Neutrophil (primary cell): ENCODE data around the gene OR8G1.

Source experiments
- H3K27ac ChIP-seq: fragments of 200-600 bp; sonication (generic); 2 replicates; pipeline ENCODE4 v1.5.1; 2016; ENCODE audit warnings: mild to moderate bottlenecking, moderate library complexity
- H3K27me3 ChIP-seq: fragments of 200-600 bp; sonication (generic); 2 replicates; pipeline ENCODE4 v1.6.0; 2016; ENCODE audit warnings: mild to moderate bottlenecking
- H3K36me3 ChIP-seq: fragments of 200-600 bp; sonication (generic); 2 replicates; pipeline ENCODE4 v1.5.1; 2017
- H3K4me1 ChIP-seq, 2 experiments: fragments of 200-600 bp in 1 of 2; sonication (generic) in 1 of 2; 1 replicate in 1 of 2; 2 replicates in 1 of 2; pipeline versions ENCODE4 v1.5.1 to v1.6.1; 2013 to 2016; ENCODE audit warnings: low read depth in 1 of 2, low read length in 1 of 2, mild to moderate bottlenecking in 1 of 2, moderate library complexity in 1 of 2; ENCODE audit not compliant: control insufficient read depth in 1 of 2, insufficient read depth in 1 of 2
- H3K4me3 ChIP-seq, 2 experiments: fragments of 200-600 bp in 1 of 2; sonication (generic) in 1 of 2; 1 replicate in 1 of 2; 2 replicates in 1 of 2; pipeline ENCODE4 v1.5.1; 2013 to 2016; ENCODE audit warnings: low read depth in 1 of 2, low read length in 1 of 2, mild to moderate bottlenecking in 1 of 2, moderate library complexity in 1 of 2
- H3K9me3 ChIP-seq: fragments of 200-600 bp; sonication (generic); 2 replicates; pipeline ENCODE4 v1.5.1; 2016
- TF ChIP-seq, protein P1 (sequence below): fragments of 200-600 bp; sonication (generic); IDR thresholded peaks from 2 replicates; pipeline ENCODE4 v1.5.1; 2016; ENCODE audit warnings: antibody characterized with exemption

OR8G1 gene, protein sequence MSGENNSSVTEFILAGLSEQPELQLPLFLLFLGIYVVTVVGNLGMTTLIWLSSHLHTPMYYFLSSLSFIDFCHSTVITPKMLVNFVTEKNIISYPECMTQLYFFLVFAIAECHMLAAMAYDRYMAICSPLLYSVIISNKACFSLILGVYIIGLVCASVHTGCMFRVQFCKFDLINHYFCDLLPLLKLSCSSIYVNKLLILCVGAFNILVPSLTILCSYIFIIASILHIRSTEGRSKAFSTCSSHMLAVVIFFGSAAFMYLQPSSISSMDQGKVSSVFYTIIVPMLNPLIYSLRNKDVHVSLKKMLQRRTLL

DNA sequence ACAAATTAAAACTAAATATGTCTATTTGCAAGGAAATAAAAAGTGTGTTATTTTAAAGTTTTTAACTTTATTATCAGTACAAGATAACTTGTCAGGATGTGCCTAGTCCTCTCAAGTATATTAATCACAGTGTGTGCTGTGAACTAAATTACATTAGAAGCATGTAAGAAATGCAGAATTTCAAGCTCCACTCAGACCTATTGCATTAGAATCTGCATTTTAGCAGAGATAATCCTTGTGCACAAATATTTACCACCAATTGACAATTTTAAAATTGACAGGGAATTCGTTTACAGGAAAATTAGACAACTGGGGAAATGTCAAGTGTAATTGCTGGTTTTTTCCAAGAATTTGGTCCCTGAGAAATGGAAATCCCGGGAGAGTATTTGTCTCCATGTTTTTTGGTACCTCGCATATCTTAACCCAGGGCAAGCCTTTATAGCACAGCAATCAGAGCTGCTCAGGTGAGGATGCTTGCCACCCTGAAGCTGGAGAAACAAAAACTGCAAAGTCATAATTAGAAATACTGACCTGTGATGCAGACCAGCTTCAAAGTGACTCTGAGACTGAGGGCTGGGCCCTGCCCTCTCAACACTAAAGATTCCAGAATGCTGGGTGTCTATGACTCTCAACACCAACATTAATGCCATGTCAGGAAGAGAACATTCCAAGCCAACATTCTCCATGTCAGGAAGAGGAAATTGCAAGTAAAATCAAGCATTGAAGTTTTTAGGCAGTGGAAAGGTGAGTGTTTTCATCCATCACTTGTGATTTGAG lies at the start of gene OR8G1:
OR8G1 (plus strand) TSS at position 475 of the 777 bp plus-strand sequence. CDS start 8,581 bp downstream, outside the sequence.
- no peak within 1 kb of the TSS for H3K27ac ChIP-seq
- H3K9me3 ChIP-seq: no peaks in the 10 kb centered on the region
- H3K27me3 ChIP-seq: no peaks in the 10 kb centered on the region
- H3K36me3 ChIP-seq: no peaks in the 10 kb centered on the region
- TF ChIP-seq, protein P1, sequence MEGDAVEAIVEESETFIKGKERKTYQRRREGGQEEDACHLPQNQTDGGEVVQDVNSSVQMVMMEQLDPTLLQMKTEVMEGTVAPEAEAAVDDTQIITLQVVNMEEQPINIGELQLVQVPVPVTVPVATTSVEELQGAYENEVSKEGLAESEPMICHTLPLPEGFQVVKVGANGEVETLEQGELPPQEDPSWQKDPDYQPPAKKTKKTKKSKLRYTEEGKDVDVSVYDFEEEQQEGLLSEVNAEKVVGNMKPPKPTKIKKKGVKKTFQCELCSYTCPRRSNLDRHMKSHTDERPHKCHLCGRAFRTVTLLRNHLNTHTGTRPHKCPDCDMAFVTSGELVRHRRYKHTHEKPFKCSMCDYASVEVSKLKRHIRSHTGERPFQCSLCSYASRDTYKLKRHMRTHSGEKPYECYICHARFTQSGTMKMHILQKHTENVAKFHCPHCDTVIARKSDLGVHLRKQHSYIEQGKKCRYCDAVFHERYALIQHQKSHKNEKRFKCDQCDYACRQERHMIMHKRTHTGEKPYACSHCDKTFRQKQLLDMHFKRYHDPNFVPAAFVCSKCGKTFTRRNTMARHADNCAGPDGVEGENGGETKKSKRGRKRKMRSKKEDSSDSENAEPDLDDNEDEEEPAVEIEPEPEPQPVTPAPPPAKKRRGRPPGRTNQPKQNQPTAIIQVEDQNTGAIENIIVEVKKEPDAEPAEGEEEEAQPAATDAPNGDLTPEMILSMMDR: no peak
- no peak within 1 kb of the TSS for H3K4me3 ChIP-seq
- H3K4me1 ChIP-seq: no peaks in the 10 kb centered on the region

DNA sequence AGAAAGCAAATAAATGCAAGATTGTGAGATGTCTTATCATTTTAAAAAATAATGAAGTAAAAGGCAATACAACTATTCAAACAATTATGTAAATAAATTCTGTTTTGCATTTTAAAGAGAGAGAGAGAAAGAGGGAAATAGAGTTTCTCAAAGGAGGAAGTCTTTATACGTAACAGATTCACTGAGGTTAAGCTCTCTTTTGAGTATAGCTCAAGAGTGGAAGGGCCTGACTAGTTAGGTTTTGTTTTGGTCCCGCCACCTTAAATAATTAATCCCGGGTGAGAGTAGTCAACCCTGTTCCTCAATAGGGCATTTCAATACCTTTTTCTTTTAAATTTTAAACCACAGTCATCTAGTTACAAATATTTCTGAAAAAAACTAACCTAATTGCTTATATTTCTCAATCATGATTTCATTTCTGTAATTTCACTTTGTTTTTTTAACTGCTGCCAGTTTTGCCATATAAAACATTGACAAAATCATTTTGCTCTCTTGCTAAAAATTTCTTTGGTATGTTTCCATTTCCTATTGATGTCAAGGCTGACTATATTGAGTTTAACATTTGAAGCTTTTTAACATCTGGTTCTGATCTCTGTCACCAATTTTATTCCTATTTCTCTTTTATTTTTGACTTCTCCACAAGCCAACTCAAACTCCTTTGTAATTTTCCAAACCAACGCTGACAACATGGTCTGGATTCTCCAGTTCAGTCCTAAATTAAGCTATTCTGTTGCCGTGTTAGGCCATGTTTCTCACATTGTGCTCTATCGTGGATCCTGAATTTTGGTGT lies 47.5 kb upstream of the OR8G1 start:
- H3K27ac ChIP-seq: no peak overlapping the region
- H3K36me3 ChIP-seq: no peaks in the 10 kb centered on the region
- no peaks in the 10 kb centered on the region for H3K27me3 ChIP-seq
- no peak overlapping the region for H3K4me3 ChIP-seq
- H3K9me3 ChIP-seq: no peaks in the 10 kb centered on the region
- H3K4me1 ChIP-seq: peaks cover 0 to 5% of the 10 kb centered on the region in 2 experiments
- TF ChIP-seq, protein P1: no peak

DNA sequence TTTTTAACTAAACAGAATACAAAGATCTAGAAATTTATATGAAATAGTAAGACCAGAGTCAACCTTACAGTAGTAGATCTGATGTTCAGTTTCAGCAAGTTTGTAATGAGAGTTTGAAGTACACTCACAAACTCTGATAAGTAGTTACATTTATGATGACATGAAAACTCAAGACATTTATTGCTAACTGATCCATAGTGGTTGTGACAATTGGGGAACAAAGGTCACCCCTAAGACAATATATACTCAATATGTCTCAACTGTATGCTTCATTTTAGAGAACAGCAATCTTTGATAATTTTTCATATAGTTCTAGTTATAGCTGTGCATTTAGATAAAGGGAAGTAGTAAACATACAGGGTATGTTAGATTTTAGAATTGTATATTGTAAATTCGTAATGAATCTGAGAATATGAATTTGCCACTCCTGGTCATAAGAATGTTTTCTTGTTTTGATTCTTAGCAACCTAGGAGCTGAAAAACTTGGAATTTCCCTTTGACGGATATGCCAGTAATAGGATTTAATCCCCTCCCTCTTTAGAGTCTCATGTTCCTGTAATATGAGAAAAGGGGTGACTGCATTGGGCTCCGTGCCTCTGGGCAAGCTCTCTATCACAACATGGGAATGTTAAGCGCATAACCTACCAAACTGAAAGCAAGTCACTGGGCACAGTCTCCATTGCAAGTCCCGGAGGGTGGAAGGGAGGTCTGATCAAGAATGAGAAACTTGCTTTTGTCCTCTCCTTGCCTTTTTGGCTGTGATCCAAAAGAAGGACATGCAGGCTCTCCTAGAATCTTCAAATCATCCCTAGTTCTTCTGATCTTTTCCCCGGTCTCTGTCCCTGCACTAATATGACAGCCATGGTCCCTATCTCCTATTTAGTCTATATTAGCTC lies 46.4 kb upstream of the OR8G1 start:
- H3K9me3 ChIP-seq: no peaks in the 10 kb centered on the region

DNA sequence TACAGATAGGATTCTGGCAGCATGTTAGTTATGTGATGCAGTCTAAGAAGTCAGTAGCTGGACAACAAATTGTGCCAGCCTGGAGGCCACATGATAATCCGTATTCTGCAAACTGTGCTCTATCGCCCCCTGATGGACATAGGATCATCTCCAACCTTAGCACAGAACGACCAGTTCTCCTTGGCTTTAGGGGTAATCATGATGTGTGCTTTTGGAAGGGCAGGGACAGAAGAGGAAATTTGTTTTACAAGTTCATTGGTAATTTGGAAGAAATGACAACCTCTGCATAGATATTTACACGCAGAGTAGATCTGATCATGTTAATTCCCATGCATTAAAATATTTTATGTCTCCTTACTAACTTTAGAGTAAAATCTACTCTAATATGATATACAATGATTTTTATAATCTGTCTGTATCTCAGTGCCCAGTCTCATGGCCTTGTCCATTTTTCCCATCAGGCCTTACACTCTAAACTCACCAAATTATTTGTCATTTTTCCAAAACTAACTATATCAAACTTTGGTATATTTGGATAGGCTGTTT lies 45.6 kb upstream of the OR8G1 start:
- Histone ChIP-seq H3K27ac (no peak overlapping the region), H3K4me1 (peaks cover 0 to 5% of the 10 kb centered on the region in 2 experiments), H3K9me3 (no peaks in the 10 kb centered on the region), H3K36me3 (no peaks in the 10 kb centered on the region), H3K4me3 (no peak overlapping the region), H3K27me3 (no peaks in the 10 kb centered on the region)
- TF ChIP-seq, protein P1: no peak

More for the DNA sequence above, 46.4 kb upstream of the OR8G1 start:
- TF ChIP-seq, protein P1: no peak
- no peaks in the 10 kb centered on the region for H3K36me3 ChIP-seq
- no peaks in the 10 kb centered on the region for H3K27me3 ChIP-seq
- peaks cover 0 to 5% of the 10 kb centered on the region in 2 experiments for H3K4me1 ChIP-seq
- H3K4me3 ChIP-seq: no peak overlapping the region
- no peak overlapping the region for H3K27ac ChIP-seq
